Fibroblast of pulmonary artery (primary cell): ENCODE results near the gene GCC2.

Source experiments
- DNase-seq: peaks from one replicate; pipeline ENCODE4 v3.0.0-alpha.2; 2010; ENCODE audit warnings: low read depth
- H3K4me3 ChIP-seq: replicated peaks from 2 replicates; pipeline ENCODE4 v1.5.1; 2011; ENCODE audit warnings: low read depth, mild to moderate bottlenecking, control low read depth, low read length, moderate library complexity
- CTCF ChIP-seq: IDR thresholded peaks from 2 replicates; pipeline ENCODE4 v1.5.1; 2011; ENCODE audit warnings: mild to moderate bottlenecking, control low read depth, low read length, inconsistent platforms; ENCODE audit errors: missing control alignments

Gene GCC2

GRCh38 chr2:108531674-108532055 is 82.7 kb downstream of the GCC2 start:
- TF ChIP-seq CTCF: no peak
- no peak for DNase-seq
- H3K4me3 ChIP-seq: no peak overlapping the region

GRCh38 chr2:108533832-108534583 is 85.0 kb downstream of the GCC2 start, which contains the start of gene LIMS1:
TSS of gene LIMS1 (plus strand) at chr2:108534470. CDS start at chr2:108534563, 93 bp downstream.
- H3K4me3 ChIP-seq: peak within 1 kb of the TSS; percentile 83
- no peak for TF ChIP-seq CTCF

DNA sequence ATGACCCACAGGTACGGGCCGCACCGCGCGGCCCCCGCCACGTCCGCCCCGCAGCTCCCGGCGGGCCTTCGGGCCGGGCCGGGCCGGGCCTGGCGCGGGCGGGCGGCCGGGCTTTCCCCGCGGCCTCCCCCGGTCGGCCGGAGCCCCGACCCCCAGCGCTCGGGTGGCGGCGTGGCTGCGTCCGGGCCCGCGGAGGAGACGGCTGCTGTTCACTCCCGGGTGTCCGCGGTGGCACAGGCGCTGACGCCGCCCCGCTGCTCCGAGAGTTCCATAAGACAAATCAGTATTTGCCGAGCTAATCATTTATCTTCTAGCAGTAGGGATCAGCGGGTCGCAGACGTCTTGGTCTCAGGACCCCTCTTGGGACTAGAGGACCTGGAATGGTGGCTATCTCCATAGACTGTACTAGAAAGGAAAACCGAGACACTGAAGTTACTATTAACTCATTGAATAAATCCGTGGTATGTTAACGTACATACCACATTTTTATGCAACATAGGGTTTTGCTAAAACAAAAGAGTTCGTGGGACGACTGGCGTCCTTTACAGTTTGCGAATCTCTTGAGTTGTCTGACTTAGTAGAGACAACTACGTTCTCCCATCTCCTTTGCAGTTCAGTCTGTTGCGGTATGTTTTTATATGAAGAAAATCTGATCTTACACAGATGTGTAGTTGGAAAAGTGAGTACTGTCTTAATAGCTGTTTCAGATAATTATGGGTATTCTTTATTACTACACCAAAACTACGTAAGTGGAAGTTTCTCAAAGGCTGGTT is 85.8 kb downstream of the GCC2 start:
- TF ChIP-seq CTCF: no peak
- H3K4me3 ChIP-seq: peak overlapping the region; percentile 83
- DNase-seq: peak; percentile 60

More at GRCh38 chr2:108533832-108534583, 85.0 kb downstream of the GCC2 start, which contains the start of gene LIMS1:
- peak; percentile 87 for DNase-seq

DNA sequence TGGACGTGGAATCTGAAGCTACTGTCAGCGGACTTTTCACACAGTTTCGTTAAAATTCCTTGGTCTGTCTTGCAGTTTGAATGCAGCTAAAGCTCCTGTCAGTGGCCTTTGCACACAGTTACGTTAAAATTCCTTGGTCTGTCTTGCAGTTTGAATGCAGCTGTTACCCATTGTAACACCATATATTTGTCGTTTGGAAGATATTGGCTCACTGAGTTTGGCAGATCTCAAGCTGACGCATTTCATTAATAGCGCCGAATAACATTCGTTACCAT is 86.3 kb downstream of the GCC2 start:
- TF ChIP-seq CTCF: no peak
- no peak for DNase-seq
- peak overlapping the region; percentile 83 for H3K4me3 ChIP-seq

DNA sequence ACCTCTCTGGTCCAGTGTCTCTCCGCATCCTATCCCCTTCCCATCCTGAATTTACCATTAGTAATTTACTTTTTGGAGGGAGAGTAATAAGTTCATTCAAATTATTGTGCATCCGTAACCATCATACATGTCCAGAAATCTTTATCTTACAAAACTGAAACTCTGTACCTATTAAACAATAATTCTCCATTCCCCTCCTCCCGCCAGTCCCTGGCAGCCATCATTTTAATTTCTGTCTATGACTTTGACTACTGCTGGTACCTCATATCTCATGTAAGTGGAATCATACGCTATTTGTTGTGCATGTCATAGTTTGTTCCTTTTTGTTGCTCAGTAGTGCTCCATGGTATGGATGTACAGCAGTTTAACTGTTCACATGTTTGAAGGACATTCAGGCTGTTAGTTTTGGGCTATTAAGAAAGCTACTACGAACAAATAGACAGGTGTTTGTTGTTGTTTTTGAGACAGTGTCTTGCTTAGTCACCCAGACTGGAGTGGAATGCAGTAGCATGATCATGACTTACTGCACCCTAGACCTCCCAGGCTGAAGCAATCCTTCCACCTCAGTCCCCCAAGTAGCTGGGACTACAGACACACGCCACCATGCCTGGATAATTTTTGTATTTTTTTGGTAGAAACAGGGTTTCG is 87.3 kb downstream of the GCC2 start:
- H3K4me3 ChIP-seq: peak overlapping the region; percentile 83
- TF ChIP-seq CTCF: no peak
- DNase-seq: peak; percentile 61

GRCh38 chr2:108536911-108537310 is 87.9 kb downstream of the GCC2 start:
- no peak for DNase-seq
- H3K4me3 ChIP-seq: no peak overlapping the region
- TF ChIP-seq CTCF: no peak
